A673 (cell line): Measurements from ENCODE around the gene TRPV4.

Experiments used
- CTCF ChIP-seq: fragments of 300-800, 200-600 bp; sonication (generic); conservative IDR thresholded peaks from 2 replicates; pipeline ENCODE4 v1.5.1; 2017; ENCODE audit warnings: low read depth, mild to moderate bottlenecking, antibody characterized with exemption, low read length, moderate library complexity, mixed read lengths
- EZH2 ChIP-seq: fragments of 200-600 bp; sonication (generic); IDR thresholded peaks from 2 replicates; pipeline ENCODE4 v1.6.1; 2017; ENCODE audit warnings: borderline replicate concordance, low read depth, mild to moderate bottlenecking, mixed read lengths, antibody characterized with exemption, low read length; ENCODE audit not compliant: poor library complexity, severe bottlenecking

GRCh38 chr12:109785854-109786253 lies 47.3 kb downstream of the TRPV4 start:
- TF ChIP-seq CTCF (no peak), EZH2 (no peak)
